NOMO-1 (cell line): ENCODE data around the gene SRSF8.

Experiments
- DNase-seq, 2 experiments: peaks; one replicate each; lab custom pipeline; 2025; ENCODE audit not compliant: unreplicated experiment in 2 of 2; lab: John Stamatoyannopoulos, UW

Gene SRSF8

DNA sequence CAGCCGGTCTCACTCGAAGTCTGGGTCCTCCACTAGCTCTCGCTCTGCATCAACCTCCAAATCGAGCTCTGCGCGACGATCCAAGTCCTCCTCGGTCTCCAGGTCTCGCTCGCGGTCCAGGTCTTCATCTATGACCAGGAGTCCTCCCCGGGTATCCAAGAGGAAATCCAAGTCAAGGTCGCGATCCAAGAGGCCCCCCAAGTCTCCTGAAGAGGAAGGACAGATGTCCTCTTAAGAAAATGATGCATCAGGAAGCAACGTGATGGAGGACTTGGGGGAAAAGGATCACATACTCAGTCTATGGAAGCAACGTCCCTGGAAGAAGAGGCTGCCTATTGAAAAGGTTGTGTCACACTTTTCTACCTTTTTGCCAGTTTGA lies 1.1 kb downstream of the SRSF8 start:
- peak in 1 of 2 experiments; percentile 43 for DNase-seq

DNA sequence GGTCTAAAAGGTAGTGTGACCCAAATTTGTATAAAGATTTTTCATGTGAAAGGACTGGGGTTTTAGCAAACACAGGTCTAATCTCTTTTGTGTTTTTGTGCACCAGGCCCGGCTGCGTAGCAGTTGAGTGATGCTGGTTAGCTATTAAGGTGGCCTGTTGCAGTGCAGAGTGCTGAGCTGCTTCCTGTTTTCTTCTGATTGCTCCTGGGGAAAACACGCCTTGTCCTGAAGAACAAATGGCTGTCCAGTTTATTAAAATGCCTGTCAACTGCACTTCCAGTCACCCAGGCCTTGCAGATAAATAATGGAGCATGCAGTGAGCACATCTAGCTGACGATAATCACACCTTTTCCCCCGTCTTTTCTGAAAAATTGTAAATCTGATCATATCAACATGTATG lies 1.8 kb downstream of the SRSF8 start:
- peak; percentile 87 to 97 for DNase-seq

DNA sequence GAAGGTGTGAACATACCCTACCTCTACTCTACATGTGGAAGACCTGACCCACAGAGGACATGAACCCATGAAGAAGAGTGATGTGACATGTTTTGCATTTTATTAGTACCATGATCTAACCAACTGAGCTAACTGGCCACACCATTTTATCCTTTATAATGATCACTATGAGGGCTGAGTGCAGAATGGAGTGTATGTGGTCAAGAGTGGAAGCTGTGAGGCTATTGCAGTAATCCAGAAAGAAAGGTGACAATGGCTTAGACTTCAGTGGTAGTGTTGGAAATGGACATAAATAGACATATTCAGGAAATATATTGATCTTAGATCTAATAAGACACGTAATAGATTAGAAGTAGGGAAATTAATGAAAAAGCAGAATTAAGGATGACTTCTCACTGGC lies 3.8 kb downstream of the SRSF8 start:
- peak in 1 of 2 experiments; percentile 7 for DNase-seq

DNA sequence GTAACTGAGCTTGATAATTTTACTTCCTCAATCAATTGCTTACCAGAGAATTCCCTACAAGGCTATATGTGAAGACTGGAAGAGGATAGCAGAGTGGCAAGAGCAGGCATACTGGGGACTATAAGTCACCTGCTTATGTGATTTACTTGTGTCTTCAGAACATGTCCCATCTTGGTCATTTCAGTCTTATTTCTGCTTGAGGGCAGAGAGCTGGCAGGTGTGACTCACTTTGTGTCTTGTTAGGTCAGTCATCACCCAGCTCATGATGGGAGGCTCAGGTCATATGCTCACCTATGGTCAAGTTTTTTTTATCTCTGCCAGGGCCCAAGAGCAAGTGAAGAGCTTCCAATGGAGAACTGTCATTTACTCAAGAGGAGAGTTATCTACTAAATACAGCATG lies 6.2 kb downstream of the SRSF8 start:
- no peak for DNase-seq

DNA sequence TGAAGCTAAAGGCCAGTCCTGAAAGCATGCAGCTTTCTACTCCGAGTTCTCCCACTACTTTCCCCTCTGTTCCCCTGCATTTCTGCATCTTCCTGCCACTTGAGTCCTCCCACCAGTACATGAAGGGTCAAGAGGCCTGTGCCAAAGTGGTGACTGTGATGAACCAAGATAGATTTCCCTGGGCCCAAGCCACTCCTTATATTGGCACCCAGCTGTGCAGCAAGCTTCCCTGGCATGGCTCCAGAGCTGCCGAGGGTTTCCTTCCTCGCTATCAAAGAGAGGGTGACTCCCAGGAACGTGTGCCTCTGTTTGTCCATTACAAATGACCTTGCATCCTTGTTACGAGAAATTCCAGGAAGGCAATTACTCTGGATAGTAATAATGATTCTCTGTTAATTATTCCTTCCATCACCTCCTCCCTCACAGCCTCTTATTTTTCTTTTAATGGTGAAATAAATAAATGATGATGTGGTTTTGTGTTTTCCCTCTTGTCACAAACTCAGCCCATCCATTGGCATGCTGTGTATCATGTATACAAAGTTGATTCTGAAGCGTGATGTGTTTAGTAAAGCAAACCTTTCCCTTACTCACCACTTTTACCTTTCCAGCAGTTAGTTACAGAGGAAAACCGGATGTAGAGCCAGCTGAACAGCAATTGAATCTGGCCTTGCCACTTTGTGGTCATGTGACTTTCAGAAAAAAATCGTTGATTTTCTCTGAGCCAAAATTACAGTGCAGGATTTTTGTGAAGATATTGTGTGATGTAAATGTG lies 8.3 kb downstream of the SRSF8 start:
- no peak for DNase-seq

DNA sequence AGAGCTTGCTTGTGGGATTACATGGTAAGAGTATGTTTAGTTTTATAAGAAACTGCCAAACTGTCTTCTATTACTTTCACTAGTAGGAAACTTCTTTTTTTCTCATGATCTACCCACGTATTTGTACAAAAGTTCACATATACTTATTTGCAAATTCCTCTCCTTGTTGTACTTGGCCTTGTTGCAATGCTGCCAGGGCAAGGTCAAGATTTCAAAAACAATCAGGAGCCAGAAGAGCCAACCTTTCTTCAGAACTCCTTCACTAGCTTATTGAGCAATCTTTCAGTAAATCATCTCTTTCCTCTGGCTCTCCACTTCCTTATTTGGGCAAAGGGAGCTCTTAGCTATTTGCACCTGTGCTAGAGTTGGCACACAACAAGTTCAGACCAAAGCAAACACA lies 9.7 kb downstream of the SRSF8 start:
- peak; percentile 72 to 84 for DNase-seq

DNA sequence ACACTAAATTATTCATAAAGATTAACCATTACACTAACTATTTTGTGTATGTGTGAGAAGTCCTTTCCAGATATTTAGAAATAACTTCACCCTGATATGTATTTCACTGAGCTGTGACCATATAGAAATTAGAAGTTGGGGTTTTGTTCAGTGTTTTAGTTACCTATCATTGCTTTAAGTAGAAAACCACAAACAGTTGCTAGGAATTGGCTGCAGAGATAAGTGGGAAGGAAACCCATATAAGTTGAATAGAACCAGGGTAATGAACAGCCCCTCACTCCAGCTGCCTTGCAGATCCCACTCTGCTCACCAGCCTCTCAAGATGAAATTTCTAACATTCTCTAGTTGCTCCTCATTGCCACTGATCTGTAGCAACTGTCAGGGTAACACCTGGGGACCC lies 10.3 kb downstream of the SRSF8 start:
- no peak for DNase-seq

DNA sequence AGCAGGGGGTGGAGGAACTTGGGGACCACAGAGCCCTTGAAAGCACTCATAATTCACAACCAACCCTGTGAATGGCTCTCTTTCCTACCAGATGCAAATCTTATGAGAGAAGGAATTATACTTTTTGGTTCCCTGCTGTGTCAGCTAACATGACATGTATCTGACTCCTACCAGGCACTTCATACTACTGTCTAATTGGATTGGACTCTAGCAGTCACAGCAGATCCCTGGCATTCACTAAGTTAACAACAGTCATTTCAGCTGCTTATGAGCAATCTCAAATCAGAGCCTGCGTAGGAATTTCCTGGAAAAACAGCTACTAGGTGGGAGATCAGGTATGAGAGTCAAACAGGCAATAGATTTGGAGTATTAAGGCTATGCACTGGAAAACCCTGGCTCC lies 11.8 kb downstream of the SRSF8 start:
- no peak for DNase-seq

DNA sequence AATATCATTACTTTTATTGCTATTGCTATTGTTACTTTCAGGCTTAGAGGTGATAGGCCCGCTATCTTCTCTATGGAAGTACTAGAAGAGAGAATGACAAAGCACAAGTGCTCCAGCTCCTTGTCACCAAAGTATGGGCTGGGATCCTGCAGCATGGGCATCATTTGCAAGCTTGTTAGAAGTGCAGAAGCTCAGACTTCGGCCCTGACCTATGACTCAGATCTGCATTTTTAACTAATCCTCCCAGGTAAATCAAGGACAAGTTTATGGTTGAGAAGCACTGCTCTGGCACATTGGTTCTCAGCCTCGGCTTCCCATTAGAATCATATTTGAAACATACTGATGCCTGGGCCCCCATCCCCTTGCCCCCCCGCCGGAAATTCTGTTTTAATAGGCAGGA lies 14.3 kb downstream of the SRSF8 start:
- no peak for DNase-seq

DNA sequence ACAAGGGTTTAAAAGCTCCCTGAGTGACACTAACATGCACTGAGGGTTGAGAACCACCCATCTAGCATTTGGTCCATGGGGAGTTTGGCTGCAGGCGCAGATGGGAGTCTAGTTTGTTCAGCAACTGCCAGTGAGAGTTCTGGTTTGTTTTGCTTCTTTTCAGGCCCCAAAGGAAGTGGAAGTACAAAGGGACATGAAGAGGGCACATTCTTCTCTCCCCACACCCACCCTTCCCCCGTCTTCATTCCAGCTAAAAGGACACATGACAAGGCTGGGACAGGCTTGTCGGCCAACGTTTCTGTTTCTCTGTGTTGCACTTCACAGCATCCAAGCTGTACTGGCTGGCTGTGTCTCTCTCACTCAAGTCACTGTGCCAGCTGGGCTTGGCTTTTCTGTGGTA lies 14.7 kb downstream of the SRSF8 start:
- no peak for DNase-seq

DNA sequence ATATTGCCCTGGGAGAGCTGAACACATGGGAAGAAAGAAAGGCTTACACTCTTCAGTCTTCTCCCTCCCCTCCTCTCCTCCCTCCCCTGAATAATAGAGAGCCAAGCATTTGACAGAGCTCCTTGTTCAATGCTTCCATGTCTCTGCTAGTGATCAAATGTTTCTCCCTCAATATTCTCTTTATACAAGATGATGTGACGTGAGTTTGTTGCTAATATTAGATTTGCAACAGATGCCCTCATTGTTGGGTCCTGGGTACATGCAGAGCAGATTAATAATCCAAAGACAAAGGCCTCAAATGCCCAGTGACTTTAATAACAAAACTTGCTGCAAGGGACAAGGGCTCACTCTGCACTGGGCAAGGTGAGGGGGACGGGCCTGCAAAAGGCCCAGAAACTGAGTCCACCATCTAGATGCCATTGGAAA lies 15.9 kb downstream of the SRSF8 start:
- no peak for DNase-seq

DNA sequence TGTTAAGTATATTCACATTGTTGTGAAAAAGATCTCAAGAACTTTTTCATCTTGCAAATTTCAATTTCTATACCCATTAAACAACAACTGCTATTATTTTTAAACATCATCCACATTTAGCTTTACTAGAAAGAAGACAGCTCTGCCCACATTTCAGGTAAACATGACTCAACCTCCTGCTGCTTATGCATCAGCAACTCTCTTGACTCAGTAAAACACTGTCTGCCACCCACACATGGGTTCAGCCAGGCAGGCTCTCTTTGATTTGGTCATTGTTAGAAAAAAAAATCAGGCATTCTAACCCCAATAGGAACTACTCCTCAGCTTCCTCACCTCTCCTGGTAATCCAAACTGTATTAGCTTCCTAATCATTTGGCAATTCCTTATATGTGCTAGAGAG lies 17.8 kb downstream of the SRSF8 start:
- DNase-seq, result no peak

DNA sequence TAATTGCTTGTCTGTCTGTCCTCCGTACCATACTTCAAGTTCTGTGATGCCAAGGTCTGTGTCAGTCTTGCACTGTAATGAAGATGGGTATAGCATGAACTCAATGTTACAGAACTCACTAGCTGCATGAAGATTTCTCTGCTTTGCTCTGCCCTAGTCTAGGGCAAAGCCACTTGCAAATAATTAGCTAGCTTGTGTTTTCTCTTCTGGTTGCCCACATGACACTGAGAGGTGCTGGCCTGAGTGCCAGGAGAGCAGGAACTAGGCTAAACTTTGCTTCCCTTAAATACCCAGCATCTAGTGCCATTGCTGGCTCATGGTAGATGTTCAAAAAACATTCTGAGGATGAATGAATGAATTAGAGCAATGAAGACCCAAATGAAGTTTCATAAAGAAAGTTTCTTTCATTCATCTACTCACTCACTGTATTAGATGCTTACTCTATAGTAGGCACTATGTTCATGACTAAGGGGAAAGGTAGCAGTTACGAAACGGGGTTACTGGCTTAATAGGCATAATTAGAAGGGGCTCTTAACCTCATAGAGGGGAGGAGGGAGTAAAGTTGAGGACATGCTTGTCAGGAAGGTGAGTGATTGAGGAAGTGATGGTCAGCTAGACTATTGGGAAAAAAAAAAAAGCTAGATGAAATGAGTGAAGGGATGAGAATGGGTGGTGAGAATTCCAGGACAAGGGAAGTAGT lies 18.5 kb downstream of the SRSF8 start:
- peak in 1 of 2 experiments; percentile 25 for DNase-seq

DNA sequence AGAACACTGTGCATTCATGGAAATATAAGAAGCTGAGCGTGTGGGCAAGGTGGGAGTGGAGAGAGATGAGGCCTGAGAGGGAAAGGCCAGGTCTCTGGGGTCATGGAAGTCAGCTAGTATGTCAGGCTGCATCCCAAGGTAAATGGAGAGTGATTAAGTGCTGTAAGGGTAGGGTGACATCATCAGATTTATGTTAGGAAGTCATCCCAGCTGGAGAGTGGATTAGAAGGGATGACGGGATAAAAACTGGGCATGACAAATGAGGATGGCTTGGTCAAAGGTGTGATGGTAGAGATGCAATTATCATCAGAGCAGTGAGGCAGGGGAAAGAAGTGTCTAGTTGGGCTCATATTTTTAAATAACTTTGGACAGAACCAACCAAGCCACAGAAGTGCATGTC lies 19.4 kb downstream of the SRSF8 start:
- DNase-seq, result no peak

DNA sequence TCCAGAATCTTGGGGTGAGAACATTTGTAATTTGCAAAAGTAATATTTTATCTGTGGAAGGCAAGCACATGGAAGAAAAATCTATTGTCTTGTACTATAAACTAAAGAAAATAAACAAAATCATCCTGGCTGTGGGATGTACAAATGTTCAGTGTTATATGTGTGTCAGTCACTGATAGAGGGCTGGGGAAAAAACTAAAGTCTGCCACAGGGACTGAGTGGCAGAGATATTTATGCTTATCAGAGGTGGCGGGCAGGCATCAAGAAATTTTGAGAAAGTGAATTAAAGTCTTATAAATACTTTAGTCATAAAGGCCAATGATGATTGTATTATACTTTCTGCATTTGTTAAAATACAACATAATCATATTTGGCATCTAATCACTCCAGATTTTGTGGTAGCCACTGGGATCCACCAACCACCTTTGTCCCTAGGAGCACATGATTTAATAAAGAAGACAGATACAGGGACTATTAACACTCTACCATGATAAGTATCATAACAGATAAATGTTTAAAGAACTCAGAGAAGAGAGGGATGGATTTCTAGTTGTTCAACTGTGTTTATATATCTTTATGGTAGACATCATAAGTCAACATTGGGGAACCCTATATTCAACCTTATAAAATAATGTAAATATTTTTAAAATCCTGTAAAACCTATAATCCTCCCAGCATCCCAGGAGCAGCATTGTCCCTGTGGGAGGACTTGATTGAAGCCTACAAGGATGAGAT lies 20.3 kb downstream of the SRSF8 start:
- DNase-seq, result no peak

DNA sequence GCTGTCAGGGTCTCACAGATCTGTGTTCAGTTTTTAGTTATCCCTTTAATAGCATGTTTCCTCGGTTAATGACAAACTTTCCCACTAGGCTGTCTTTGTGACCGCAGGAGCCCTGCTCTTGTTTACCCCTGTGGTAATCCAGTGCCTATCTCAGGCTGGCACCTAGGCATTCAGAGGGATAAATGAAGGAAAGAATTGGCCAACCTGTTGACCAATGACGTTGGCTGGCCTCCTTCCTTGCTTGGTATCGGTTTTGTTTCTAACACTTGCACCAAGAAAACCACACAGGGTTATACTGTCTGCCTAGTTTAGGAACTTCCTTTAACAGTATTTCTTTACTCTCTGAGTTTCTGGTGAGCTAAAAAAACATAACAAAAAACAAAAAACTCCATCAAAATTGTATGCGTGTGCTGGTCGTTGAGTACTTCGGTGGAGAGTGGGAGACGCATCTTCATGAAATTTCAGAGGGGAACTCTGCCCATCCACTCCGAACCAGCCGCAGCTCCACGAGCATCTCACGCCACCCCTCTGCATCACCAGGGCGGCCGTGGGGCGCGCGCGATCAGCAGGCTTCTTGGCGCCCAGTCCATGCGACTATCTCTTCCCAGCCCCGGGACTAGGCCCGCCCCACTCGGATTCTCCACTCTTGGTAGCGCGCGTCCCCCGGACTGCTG lies 22.4 kb downstream of the SRSF8 start:
- peak; percentile 72 to 73 for DNase-seq

DNA sequence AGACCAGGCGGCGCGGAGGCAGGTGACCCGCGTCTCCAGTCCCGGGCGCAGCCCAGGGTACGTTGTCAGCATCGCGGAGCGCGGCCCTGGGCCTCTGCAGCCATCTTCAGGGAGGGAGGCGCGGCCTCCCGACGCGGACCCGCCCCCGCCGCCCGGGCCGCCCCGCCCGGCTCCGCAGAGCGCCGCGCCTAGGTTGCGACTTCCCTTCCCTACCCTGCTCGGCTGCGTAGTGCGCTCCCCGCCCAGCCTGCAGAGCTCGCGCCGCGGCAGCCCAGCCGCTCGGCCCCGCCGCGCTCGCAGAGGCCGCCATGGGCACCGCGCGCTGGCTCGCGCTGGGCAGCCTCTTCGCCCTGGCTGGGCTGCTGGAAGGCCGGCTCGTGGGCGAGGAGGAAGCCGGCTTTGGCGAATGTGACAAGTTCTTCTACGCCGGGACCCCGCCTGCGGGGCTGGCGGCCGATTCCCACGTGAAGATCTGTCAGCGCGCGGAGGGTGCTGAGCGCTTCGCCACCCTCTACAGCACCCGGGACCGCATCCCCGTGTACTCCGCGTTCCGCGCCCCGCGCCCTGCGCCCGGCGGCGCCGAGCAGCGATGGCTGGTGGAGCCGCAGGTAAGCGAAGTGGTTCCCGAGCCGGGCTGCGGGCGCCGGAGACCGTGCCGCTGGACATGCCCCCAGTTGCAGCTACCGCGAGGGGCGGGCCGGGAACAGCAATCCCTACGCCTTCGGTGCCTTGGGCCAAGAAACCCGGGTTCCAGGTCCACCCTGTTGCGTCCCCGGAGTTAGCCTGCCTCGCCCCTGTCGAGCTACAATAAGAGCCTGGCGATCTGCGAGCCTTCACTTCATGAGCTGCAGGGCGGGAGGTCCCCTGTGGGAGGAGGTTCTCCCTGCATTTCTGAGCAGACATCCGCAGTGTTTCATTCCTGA lies 23.2 kb downstream of the SRSF8 start, which contains the start of gene ENDOD1:
Gene ENDOD1 (plus strand): TSS at position 227 of the 923 bp plus-strand sequence. CDS start 82 bp downstream, at position 309.
- peak; percentile 83 to 85 for DNase-seq

DNA sequence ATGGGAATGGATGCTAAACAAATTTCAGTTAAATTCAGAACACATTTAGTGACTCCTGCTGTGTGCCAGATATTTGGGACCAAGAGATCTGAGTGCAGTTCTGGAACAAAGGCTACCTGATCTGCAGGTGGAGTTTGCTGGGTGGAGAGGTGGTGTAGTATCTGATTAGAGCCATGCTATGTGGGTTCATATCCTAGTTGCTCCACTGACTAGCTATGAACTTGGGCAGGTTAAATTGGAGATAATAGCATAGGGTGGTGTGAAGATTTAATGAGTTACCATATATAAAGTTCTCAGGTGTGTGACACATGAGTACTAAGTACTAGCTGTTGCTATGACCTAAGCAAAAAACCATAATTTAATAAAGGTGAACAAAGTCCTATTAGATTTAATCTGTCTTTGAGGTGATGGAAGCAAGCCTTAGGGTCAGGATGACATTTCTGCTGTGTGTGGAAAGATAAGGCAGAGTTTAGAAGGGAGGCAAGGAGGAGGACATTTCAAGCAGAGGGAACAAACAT lies 25.0 kb downstream of the SRSF8 start:
- DNase-seq, result no peak

DNA sequence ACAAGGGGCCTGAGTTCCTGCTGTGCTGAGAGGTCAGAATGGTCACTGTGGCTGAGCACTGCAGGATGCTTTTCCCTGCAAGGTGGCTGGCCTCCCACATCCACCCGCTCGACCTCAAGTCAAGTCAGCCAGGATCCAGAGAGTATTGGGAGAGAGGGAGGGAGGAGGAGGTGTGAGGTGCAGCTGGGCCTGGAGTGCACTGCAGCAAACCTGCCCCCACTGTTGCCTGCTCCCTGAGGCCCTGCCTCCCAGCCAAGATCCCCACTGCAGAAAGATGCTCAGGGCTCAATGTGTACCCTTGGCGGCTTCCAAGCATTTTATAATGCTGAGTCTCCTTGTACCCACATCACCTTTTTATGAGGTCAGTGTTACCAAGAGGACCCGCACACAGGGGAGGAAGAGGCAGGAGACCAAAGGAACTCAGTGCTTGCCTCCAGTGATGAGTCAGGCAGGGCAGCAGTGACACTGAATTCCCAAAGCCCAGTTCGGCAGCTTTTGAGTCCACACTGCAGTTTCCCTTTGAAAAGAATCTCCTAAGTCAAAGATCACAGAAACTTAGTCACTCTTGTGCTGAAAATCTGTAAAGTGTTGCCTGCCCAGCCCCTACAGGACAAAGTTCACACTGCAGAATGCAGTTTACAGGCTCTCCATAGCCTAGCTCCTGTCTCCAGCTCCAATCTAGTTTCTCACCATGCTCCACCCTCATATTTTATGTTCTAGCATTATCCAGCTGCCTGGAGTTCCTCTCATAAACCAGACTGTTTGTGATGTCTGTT lies 26.0 kb downstream of the SRSF8 start:
- DNase-seq, result peak in 1 of 2 experiments; percentile 26
